SK-N-MC (cell line): Measurements from ENCODE around the gene MED25.

Source experiments
- DNase-seq: peaks from one replicate; pipeline ENCODE4 v3.0.0-alpha.2; 2011; ENCODE audit warnings: low read depth, low spot score
- H3K27ac ChIP-seq: fragments of 200-600 bp; sonication (generic); 2 replicates; pipeline ENCODE4 v1.5.1; 2016; ENCODE audit warnings: mixed run types
- H3K36me3 ChIP-seq: fragments of 200-600 bp; sonication (generic); 2 replicates; pipeline ENCODE4 v1.6.1; 2017; ENCODE audit warnings: antibody characterized with exemption, low read length, mixed read lengths; ENCODE audit not compliant: insufficient read depth
- H3K4me3 ChIP-seq: fragments of 200-600 bp; sonication (generic); 2 replicates; pipeline ENCODE4 v1.5.1; 2016
- H3K9ac ChIP-seq: fragments of 200-600 bp; sonication (generic); 2 replicates; pipeline ENCODE4 v1.8.0; 2017; ENCODE audit warnings: mixed run types, mixed read lengths; ENCODE audit not compliant: insufficient read length
- H3K9me3 ChIP-seq: fragments of 200-600 bp; sonication (generic); 2 replicates; pipeline ENCODE4 v1.6.1; 2017; ENCODE audit warnings: low read depth, mild to moderate bottlenecking, antibody characterized with exemption, low read length, moderate library complexity, mixed read lengths
- EZH2 ChIP-seq: fragments of 200-600 bp; sonication (generic); IDR thresholded peaks from one replicate; pipeline ENCODE4 v1.6.1; 2017; ENCODE audit warnings: antibody characterized with exemption
- FOXP2 ChIP-seq: optimal IDR thresholded peaks from 2 replicates; pipeline ENCODE3; 2011; ENCODE audit warnings: mild to moderate bottlenecking, moderate library complexity; ENCODE audit not compliant: insufficient read depth; ENCODE audit errors: extremely low read length, control extremely low read depth
- POLR2AphosphoS5 ChIP-seq: IDR thresholded peaks from 2 replicates; pipeline ENCODE4 v1.6.1; 2012; ENCODE audit warnings: mild to moderate bottlenecking, low read depth, low read length, borderline replicate concordance

The MED25 gene

DNA sequence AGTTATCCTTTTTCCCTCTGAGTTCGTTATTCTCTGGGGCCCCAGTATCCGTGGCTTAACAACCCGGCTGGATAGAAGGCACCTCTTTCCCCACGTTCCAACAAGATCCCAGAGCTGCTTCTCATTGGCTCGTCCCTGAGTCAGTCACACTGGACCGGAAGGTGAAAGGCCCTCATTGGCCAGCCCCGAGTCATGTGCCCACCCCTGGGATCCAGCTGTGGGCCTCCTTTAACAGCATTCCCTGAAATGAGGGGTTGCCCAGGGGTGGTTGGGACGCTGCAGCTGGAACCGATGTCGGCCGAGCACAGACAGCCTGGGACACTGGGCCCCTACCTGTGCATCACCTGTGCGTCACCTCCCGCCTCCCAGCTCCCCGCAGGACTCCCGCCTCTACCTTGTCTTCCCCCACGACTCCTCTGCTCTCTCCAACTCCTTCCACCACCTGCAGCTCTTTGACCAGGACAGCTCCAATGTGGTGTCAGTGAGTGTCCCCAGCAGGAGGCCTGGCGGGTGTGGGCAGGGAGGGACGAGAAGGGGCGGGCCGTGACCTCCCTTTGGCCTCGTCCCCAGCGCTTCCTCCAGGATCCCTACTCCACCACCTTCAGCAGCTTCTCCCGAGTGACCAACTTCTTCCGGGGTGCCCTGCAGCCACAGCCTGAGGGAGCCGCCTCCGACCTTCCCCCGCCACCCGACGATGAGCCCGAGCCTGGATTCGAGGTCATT lies 63.7 kb downstream of the MED25 start:
- no peak overlapping the region for H3K9ac ChIP-seq
- DNase-seq: no peak

DNA sequence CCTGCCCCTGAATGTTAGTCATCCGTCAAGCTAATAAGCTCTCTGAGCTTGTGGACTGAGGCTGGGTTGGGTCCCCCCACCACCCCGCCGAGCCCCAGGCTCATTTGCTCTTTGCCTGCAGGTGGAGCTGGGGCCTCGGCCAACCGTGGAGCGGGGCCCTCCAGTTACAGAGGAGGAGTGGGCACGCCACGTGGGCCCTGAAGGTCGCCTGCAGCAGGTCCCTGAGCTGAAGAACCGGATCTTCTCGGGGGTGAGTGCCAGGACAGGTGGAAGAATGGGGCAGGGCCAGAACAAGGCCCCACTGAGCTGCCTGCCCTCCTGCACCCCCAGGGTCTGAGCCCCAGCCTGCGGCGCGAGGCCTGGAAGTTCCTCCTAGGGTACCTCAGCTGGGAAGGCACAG lies 64.6 kb downstream of the MED25 start:
- Histone ChIP-seq H3K9me3 (no peaks in the 10 kb centered on the region), H3K4me3 (no peak overlapping the region), H3K9ac (no peak overlapping the region), H3K27ac (no peak overlapping the region), H3K36me3 (peaks cover 55% of the 10 kb centered on the region)
- TF ChIP-seq POLR2AphosphoS5 (no peak), FOXP2 (no peak), EZH2 (no peak)
- DNase-seq: no peak

More for the DNA sequence above, 63.7 kb downstream of the MED25 start:
- TF ChIP-seq EZH2 (no peak), POLR2AphosphoS5 (no peak), FOXP2 (no peak)
- Histone ChIP-seq H3K4me3 (no peak overlapping the region), H3K36me3 (peaks cover 55% of the 10 kb centered on the region), H3K27ac (no peak overlapping the region), H3K9me3 (no peaks in the 10 kb centered on the region)

DNA sequence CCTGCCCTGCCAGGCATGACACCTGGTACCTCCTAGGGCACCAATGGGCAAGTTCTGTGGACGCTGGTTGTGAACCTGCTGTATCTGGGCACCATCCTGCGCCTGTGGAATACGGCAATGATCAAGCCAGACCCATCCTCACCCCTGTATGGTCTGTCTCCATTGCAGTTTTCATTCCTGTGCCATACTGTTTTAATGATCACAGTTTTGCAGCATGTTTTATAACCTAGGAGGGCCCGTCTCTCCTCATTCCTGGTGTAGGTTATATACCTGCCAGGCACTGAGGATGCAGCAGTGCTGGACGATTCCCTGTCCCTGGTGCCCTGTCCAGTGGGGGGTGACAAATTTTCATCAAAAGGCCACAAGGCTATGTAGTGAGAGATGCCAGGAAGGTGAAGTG lies 65.0 kb downstream of the MED25 start:
- Histone ChIP-seq H3K9me3 (no peaks in the 10 kb centered on the region), H3K9ac (no peak overlapping the region), H3K36me3 (peaks cover 55% of the 10 kb centered on the region), H3K4me3 (no peak overlapping the region), H3K27ac (no peak overlapping the region)
- TF ChIP-seq EZH2 (no peak), FOXP2 (no peak), POLR2AphosphoS5 (no peak)
- DNase-seq: no peak

DNA sequence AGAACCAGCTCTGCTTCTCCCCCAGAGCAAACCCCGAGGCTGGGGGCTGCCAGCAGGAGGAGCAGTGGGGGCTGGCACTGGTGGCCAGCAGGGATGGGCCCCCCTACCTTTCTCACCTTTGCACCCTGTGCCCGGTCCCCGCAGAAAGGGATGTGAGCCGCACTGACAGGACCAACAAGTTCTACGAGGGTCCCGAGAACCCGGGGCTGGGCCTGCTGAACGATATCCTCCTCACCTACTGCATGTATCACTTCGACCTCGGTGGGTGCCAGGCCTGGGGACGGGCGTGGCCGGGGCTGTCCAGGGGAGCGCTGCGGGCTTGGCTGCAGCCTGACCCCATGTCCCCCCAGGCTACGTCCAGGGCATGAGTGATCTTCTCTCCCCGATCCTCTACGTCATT lies 66.0 kb downstream of the MED25 start:
- H3K9me3 ChIP-seq: no peaks in the 10 kb centered on the region
- no peak overlapping the region for H3K9ac ChIP-seq
- TF ChIP-seq FOXP2: no peak
- TF ChIP-seq POLR2AphosphoS5: no peak
- TF ChIP-seq EZH2: no peak
- peaks cover 55% of the 10 kb centered on the region for H3K36me3 ChIP-seq
- no peak for DNase-seq
- no peak overlapping the region for H3K4me3 ChIP-seq
- H3K27ac ChIP-seq: no peak overlapping the region

DNA sequence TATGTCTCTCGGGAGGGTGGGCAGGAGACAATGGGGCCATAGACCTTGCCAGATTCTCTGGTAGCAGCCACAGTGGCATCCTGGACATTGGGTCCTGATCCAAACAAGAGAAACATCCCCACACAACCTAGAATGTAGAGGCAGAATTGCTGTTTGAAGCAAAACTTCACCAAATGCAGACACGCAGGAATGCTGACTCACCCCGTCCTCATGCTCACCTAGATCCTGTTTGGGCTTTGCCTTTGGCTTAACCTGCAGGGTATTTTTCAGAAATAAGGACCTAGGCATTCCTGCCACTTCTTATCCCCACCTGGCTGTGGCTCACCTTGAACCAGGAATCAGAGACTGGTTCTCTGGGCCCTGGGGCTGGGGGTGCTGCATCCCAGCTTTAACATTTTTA lies 66.7 kb downstream of the MED25 start:
- Histone ChIP-seq H3K36me3 (peaks cover 50% of the 10 kb centered on the region), H3K9ac (no peak overlapping the region), H3K4me3 (no peak overlapping the region), H3K27ac (no peak overlapping the region), H3K9me3 (no peaks in the 10 kb centered on the region)
- TF ChIP-seq EZH2 (no peak), FOXP2 (no peak), POLR2AphosphoS5 (no peak)
- no peak for DNase-seq
